ENCODE data around the gene ARRB1. TPM values are rescaled to one million over a fixed set of nuclear protein-coding genes. Genes with fewer than 3 reads are reported as not detected.

ARRB1 gene
- total and polyA plus RNA-seq, 2 of the 13 experiments (the other 11 are each of a cell fraction or from before 2014, with no cell fraction given), result 22.5 to 35.7 TPM

DNA sequence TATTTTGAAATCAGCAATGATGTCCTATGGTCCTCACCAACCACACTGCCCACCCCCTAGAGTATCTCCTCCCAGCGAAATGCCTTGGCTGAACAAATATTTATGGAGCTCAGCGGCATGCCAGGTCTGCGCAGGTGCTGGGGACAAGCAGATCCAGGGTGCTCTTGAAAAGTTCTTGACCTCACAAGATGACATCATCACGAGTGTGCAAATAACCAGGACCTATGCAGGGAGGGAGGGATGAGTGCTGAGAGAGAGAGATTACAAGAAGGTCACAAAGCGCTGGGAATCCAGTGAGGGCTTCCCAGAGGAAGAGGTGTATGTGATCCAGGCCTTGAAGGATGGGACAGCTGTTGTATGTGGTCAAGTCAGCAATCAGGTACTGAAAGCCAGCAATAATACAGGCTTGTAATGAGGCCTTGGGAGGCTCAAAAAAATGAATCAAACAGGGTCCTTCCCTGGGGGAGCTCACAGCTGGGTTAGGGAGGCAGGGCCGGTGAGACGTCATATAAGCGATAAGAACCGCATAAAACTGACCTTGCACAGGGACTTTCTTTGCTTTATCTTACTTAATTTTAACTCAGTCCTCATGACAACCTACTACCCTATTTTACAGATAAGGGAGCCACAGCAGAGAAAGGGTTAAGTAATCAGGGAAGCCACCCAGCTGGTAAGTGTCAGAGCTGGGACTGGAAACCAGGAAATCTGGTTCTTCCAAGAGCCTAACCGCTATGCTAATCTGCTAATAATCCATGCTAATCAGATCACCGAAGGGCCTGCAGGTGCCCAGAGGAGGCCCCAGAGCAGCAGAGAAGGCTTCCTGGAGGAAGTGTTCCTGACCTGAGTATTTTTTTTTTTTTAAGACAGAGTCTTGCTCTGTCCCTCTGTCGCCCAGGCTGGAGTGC is 8.2 kb downstream of the ARRB1 start (continued):
- TF ChIP-seq, protein P1, sequence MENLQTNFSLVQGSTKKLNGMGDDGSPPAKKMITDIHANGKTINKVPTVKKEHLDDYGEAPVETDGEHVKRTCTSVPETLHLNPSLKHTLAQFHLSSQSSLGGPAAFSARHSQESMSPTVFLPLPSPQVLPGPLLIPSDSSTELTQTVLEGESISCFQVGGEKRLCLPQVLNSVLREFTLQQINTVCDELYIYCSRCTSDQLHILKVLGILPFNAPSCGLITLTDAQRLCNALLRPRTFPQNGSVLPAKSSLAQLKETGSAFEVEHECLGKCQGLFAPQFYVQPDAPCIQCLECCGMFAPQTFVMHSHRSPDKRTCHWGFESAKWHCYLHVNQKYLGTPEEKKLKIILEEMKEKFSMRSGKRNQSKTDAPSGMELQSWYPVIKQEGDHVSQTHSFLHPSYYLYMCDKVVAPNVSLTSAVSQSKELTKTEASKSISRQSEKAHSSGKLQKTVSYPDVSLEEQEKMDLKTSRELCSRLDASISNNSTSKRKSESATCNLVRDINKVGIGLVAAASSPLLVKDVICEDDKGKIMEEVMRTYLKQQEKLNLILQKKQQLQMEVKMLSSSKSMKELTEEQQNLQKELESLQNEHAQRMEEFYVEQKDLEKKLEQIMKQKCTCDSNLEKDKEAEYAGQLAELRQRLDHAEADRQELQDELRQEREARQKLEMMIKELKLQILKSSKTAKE (CRISPR knock-in tag; IDR thresholded peaks at IDR 0.05; ENCODE audit: borderline replicate concordance), result no peak
- TF ChIP-seq ZNF562 (CRISPR knock-in tag; IDR thresholded peaks at IDR 0.05; ENCODE audit: borderline replicate concordance), result no peak
- TF ChIP-seq ZNF274 (CRISPR knock-in tag; IDR thresholded peaks at IDR 0.05), result no peak
- no peak for TF ChIP-seq ZFP36L1 (CRISPR knock-in tag; IDR thresholded peaks at IDR 0.05)
- TF ChIP-seq SMARCE1 (IDR thresholded peaks at IDR 0.05; ENCODE audit: borderline replicate concordance), result no peak
- TF ChIP-seq TBX3 (IDR thresholded peaks at IDR 0.05; ENCODE audit: borderline replicate concordance), result no peak
- no peak for TF ChIP-seq PAWR (CRISPR knock-in tag; IDR thresholded peaks at IDR 0.05; ENCODE audit: borderline replicate concordance)
- TF ChIP-seq, protein P2, sequence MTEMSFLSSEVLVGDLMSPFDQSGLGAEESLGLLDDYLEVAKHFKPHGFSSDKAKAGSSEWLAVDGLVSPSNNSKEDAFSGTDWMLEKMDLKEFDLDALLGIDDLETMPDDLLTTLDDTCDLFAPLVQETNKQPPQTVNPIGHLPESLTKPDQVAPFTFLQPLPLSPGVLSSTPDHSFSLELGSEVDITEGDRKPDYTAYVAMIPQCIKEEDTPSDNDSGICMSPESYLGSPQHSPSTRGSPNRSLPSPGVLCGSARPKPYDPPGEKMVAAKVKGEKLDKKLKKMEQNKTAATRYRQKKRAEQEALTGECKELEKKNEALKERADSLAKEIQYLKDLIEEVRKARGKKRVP (CRISPR knock-in tag; IDR thresholded peaks at IDR 0.05), result no peak
- TF ChIP-seq SETDB1 (CRISPR knock-in tag; IDR thresholded peaks at IDR 0.05; ENCODE audit: borderline replicate concordance), result no peak
- no peak for TF ChIP-seq ZFP62 (CRISPR knock-in tag; IDR thresholded peaks at IDR 0.05)
- TF ChIP-seq, protein P3, sequence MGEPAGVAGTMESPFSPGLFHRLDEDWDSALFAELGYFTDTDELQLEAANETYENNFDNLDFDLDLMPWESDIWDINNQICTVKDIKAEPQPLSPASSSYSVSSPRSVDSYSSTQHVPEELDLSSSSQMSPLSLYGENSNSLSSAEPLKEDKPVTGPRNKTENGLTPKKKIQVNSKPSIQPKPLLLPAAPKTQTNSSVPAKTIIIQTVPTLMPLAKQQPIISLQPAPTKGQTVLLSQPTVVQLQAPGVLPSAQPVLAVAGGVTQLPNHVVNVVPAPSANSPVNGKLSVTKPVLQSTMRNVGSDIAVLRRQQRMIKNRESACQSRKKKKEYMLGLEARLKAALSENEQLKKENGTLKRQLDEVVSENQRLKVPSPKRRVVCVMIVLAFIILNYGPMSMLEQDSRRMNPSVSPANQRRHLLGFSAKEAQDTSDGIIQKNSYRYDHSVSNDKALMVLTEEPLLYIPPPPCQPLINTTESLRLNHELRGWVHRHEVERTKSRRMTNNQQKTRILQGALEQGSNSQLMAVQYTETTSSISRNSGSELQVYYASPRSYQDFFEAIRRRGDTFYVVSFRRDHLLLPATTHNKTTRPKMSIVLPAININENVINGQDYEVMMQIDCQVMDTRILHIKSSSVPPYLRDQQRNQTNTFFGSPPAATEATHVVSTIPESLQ (CRISPR knock-in tag; conservative IDR thresholded peaks at IDR 0.05), result no peak
- TF ChIP-seq KAT7 (CRISPR knock-in tag; IDR thresholded peaks at IDR 0.05; ENCODE audit: borderline replicate concordance), result no peak
- TF ChIP-seq, protein P4, sequence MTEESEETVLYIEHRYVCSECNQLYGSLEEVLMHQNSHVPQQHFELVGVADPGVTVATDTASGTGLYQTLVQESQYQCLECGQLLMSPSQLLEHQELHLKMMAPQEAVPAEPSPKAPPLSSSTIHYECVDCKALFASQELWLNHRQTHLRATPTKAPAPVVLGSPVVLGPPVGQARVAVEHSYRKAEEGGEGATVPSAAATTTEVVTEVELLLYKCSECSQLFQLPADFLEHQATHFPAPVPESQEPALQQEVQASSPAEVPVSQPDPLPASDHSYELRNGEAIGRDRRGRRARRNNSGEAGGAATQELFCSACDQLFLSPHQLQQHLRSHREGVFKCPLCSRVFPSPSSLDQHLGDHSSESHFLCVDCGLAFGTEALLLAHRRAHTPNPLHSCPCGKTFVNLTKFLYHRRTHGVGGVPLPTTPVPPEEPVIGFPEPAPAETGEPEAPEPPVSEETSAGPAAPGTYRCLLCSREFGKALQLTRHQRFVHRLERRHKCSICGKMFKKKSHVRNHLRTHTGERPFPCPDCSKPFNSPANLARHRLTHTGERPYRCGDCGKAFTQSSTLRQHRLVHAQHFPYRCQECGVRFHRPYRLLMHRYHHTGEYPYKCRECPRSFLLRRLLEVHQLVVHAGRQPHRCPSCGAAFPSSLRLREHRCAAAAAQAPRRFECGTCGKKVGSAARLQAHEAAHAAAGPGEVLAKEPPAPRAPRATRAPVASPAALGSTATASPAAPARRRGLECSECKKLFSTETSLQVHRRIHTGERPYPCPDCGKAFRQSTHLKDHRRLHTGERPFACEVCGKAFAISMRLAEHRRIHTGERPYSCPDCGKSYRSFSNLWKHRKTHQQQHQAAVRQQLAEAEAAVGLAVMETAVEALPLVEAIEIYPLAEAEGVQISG (CRISPR knock-in tag; IDR thresholded peaks at IDR 0.05), result no peak
- TF ChIP-seq ZNF124 (CRISPR knock-in tag; IDR thresholded peaks at IDR 0.05), result no peak
- peak; percentile 17 for TF ChIP-seq ASH2L (IDR thresholded peaks at IDR 0.05; ENCODE audit: insufficient read length, low read depth, low read length)
- TF ChIP-seq HNF4A (CRISPR knock-in tag; IDR thresholded peaks at IDR 0.05), result peak; percentile 45
- TF ChIP-seq IKZF4 (CRISPR knock-in tag; IDR thresholded peaks at IDR 0.05; ENCODE audit: borderline replicate concordance, low read depth, not compliant biosample characterization), result no peak
- TF ChIP-seq ZNF761 (CRISPR knock-in tag; conservative IDR thresholded peaks at IDR 0.05), result no peak
- no peak for TF ChIP-seq ZC3H4 (CRISPR knock-in tag; IDR thresholded peaks at IDR 0.05; ENCODE audit: borderline replicate concordance)
